ENCODE results near the gene ZNF830. TPM values are rescaled to one million over a fixed set of nuclear protein-coding genes. Genes with fewer than 3 reads are reported as not detected.

Gene ZNF830
- total and polyA plus RNA-seq, 2 of the 13 experiments (the other 11 are each of a cell fraction or from before 2014, with no cell fraction given): 6.1 to 19.0 TPM

DNA sequence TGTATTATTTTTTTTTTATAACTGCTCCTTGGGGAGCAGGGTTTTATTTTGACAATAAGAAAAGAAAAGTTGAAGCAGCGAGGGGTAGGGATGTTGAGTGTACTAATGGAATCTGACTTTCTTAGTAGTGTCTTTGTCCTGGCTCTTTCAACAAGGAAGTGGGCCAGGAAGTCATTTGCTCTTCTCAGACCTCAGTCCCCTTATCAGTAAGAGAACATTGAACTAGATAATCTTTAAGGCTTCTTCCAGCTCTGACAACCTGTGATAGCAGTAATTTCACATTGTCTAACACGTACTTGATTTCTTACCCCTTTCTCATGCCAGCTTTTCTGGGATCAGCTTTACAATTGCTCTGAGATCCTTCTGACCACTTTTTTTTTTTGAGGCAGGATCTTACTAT lies 27.3 kb downstream of the ZNF830 start:
- in situ Hi-C loops (cut with HindIII; ENCODE audit: extremely low pct_ligation_motif_present, low pct_unique_long_range_greater_than_20kb) (no loop called here), intact Hi-C loops (cut with micrococcal nuclease; ENCODE audit: unreplicated experiment) (no loop called here)
- no TSS peak for BruUV-seq (replicated peaks)
- DNase-seq (ENCODE audit: low spot score) (no peak), ATAC-seq (no peak), FAIRE-seq (no peak)
- peaks cover 8% of the 10 kb centered on the region for H3K79me2 ChIP-seq (ENCODE audit: insufficient read depth, low read length)
- no peak overlapping the region for H3K27ac ChIP-seq (ENCODE audit: extremely low read length, insufficient read depth, low read length)
- H2AFZ ChIP-seq (ENCODE audit: low read length): no peak overlapping the region
- no peak overlapping the region for H3K9ac ChIP-seq (ENCODE audit: insufficient read depth, low read depth, low read length)
- H3K27me3 ChIP-seq (ENCODE audit: control insufficient read depth in 1 of 2, insufficient read depth in 2 of 2, low read length in 2 of 2): no peaks in the 10 kb centered on the region
- H3K9me3 ChIP-seq (ENCODE audit: low read length): no peaks in the 10 kb centered on the region
- CTCF ChIA-PET (ENCODE audit: low intra/inter-chr PET ratio, low total read pairs): no interaction called here
- POLR2A ChIA-PET: no interaction called here
- H3K4me2 ChIP-seq (ENCODE audit: low read depth, low read length): no peak overlapping the region
- 95% methylated on average over 2 of the region's 2 CpGs for WGBS (ENCODE audit: low lambda C conversion rate)
- no peak overlapping the region for H3K4me3 ChIP-seq (replicated peaks in 1 of 3; ENCODE audit: insufficient read depth in 1 of 3, low read depth in 2 of 3, low read length in 3 of 3)
- H3K36me3 ChIP-seq (replicated peaks in 1 of 2; ENCODE audit: control insufficient read depth in 1 of 2, insufficient read depth in 2 of 2, low read length in 2 of 2): peaks cover 12 to 72% of the 10 kb centered on the region in 2 experiments
- peaks cover 10% of the 10 kb centered on the region for H3K4me1 ChIP-seq (ENCODE audit: insufficient read depth, low read length)
- H4K20me1 ChIP-seq (ENCODE audit: insufficient read depth, low read length): no peaks in the 10 kb centered on the region
- TF ChIP-seq NCOR1 (IDR thresholded peaks at IDR 0.05; ENCODE audit: borderline replicate concordance, low read length): no peak
- TF ChIP-seq, protein P1, sequence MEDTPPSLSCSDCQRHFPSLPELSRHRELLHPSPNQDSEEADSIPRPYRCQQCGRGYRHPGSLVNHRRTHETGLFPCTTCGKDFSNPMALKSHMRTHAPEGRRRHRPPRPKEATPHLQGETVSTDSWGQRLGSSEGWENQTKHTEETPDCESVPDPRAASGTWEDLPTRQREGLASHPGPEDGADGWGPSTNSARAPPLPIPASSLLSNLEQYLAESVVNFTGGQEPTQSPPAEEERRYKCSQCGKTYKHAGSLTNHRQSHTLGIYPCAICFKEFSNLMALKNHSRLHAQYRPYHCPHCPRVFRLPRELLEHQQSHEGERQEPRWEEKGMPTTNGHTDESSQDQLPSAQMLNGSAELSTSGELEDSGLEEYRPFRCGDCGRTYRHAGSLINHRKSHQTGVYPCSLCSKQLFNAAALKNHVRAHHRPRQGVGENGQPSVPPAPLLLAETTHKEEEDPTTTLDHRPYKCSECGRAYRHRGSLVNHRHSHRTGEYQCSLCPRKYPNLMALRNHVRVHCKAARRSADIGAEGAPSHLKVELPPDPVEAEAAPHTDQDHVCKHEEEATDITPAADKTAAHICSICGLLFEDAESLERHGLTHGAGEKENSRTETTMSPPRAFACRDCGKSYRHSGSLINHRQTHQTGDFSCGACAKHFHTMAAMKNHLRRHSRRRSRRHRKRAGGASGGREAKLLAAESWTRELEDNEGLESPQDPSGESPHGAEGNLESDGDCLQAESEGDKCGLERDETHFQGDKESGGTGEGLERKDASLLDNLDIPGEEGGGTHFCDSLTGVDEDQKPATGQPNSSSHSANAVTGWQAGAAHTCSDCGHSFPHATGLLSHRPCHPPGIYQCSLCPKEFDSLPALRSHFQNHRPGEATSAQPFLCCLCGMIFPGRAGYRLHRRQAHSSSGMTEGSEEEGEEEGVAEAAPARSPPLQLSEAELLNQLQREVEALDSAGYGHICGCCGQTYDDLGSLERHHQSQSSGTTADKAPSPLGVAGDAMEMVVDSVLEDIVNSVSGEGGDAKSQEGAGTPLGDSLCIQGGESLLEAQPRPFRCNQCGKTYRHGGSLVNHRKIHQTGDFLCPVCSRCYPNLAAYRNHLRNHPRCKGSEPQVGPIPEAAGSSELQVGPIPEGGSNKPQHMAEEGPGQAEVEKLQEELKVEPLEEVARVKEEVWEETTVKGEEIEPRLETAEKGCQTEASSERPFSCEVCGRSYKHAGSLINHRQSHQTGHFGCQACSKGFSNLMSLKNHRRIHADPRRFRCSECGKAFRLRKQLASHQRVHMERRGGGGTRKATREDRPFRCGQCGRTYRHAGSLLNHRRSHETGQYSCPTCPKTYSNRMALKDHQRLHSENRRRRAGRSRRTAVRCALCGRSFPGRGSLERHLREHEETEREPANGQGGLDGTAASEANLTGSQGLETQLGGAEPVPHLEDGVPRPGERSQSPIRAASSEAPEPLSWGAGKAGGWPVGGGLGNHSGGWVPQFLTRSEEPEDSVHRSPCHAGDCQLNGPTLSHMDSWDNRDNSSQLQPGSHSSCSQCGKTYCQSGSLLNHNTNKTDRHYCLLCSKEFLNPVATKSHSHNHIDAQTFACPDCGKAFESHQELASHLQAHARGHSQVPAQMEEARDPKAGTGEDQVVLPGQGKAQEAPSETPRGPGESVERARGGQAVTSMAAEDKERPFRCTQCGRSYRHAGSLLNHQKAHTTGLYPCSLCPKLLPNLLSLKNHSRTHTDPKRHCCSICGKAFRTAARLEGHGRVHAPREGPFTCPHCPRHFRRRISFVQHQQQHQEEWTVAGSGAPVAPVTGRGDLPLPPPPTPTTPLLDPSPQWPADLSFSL (CRISPR knock-in tag; IDR thresholded peaks at IDR 0.05): no peak
- TF ChIP-seq, protein P2, sequence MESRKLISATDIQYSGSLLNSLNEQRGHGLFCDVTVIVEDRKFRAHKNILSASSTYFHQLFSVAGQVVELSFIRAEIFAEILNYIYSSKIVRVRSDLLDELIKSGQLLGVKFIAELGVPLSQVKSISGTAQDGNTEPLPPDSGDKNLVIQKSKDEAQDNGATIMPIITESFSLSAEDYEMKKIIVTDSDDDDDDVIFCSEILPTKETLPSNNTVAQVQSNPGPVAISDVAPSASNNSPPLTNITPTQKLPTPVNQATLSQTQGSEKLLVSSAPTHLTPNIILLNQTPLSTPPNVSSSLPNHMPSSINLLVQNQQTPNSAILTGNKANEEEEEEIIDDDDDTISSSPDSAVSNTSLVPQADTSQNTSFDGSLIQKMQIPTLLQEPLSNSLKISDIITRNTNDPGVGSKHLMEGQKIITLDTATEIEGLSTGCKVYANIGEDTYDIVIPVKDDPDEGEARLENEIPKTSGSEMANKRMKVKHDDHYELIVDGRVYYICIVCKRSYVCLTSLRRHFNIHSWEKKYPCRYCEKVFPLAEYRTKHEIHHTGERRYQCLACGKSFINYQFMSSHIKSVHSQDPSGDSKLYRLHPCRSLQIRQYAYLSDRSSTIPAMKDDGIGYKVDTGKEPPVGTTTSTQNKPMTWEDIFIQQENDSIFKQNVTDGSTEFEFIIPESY (CRISPR knock-in tag; IDR thresholded peaks at IDR 0.05): no peak
- no peak for TF ChIP-seq ZNF660 (CRISPR knock-in tag; IDR thresholded peaks at IDR 0.05; ENCODE audit: borderline replicate concordance, low read depth)
- no peak for TF ChIP-seq ZNF414 (CRISPR knock-in tag; IDR thresholded peaks at IDR 0.05)
- TF ChIP-seq TAF1 (CRISPR knock-in tag; IDR thresholded peaks at IDR 0.05): no peak
- TF ChIP-seq E2F5 (CRISPR knock-in tag; conservative IDR thresholded peaks at IDR 0.05): no peak
- no peak for TF ChIP-seq MED1 (CRISPR knock-in tag; IDR thresholded peaks at IDR 0.05)
- TF ChIP-seq ZNF850 (CRISPR knock-in tag; conservative IDR thresholded peaks at IDR 0.05): no peak
- TF ChIP-seq, protein P3, sequence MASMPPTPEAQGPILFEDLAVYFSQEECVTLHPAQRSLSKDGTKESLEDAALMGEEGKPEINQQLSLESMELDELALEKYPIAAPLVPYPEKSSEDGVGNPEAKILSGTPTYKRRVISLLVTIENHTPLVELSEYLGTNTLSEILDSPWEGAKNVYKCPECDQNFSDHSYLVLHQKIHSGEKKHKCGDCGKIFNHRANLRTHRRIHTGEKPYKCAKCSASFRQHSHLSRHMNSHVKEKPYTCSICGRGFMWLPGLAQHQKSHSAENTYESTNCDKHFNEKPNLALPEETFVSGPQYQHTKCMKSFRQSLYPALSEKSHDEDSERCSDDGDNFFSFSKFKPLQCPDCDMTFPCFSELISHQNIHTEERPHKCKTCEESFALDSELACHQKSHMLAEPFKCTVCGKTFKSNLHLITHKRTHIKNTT (CRISPR knock-in tag; IDR thresholded peaks at IDR 0.05): no peak
- TF ChIP-seq ETV6 (CRISPR knock-in tag; conservative IDR thresholded peaks at IDR 0.05): no peak
- TF ChIP-seq ZFP37 (CRISPR knock-in tag; IDR thresholded peaks at IDR 0.05; ENCODE audit: borderline replicate concordance): no peak
- TF ChIP-seq SNAI1 (CRISPR knock-in tag; IDR thresholded peaks at IDR 0.05; ENCODE audit: borderline replicate concordance): no peak
- TF ChIP-seq RBAK (CRISPR knock-in tag; IDR thresholded peaks at IDR 0.05): no peak
- TF ChIP-seq ZSCAN22 (CRISPR knock-in tag; IDR thresholded peaks at IDR 0.05): no peak
